Measurements from ENCODE around the gene VAMP2.

The VAMP2 gene

DNA sequence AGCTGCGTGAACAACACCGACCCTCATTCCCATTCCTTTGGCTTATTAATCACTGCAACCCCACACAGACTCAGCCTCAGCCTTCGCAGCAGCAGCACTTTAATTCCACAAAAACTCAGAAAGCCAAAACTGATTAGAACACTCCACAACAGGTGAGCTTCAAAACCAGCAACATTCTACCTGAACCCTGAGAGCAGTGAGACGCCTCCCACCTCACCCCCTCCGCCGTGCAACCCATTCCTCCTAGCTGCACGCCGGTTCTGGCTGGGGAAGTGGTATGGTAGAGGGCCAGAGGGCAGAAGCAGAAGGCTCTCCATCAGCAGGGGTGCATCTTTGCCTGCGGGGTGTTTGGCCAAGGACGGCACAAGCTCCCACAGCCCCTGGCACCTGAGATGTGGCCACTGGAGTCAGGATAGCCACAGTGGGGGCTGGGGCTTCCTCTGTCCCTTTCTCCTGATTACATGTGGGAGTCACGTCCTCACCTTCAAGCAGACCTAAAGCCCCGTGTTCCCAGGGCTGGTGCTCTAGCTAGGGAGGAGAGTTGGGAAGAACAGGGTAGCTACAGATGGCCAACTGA is 25.6 kb upstream of the VAMP2 start:
- no peak for TF ChIP-seq ZNF70 (CRISPR knock-in tag; IDR thresholded peaks at IDR 0.05)
- no peak for TF ChIP-seq ARNTL (CRISPR knock-in tag; IDR thresholded peaks at IDR 0.05; ENCODE audit: borderline replicate concordance, low read depth)
- TF ChIP-seq ESRRG (CRISPR knock-in tag; IDR thresholded peaks at IDR 0.05): no peak
- TF ChIP-seq RARB (CRISPR knock-in tag; IDR thresholded peaks at IDR 0.05): no peak
- no peak for TF ChIP-seq TOX (CRISPR knock-in tag; IDR thresholded peaks at IDR 0.05; ENCODE audit: borderline replicate concordance)
- no peak for ATAC-seq

DNA sequence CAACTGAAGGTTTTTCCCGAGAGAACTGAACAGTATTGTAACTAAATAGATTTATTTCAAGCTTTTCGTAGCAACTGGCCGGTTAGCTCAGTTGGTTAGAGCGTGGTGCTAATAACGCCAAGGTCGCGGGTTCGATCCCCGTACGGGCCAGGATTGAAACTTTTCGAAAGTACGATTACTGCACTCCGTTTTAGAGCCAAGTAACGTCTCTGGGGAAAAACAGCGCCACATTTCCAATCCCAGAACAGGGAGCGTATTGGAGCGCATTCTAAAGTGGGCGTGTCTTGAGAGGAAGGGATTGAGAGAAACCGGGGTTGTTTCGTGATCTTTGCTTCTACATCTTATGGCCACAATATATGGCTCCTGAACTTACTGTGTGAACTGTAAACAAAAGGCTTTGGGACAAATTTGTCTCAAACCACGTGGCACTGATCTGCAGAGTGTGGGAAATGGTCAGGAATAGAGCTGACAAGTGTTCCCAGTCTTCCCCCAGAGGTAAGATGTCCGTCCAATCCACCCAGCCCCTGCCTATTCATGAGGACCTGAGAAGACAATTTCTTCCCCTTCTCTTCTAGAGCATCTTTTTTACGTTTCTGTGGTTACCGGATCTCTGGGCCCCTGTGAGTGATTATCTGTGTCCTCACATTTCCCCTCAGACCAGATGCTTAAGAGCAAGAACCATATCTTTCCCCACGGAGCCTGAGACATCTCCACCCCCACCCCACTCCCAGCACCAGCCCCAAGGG is 24.9 kb upstream of the VAMP2 start:
- no peak for TF ChIP-seq ZNF8 (CRISPR knock-in tag; IDR thresholded peaks at IDR 0.05)
- TF ChIP-seq GLIS3 (CRISPR knock-in tag; IDR thresholded peaks at IDR 0.05): 0 out of 2 replicates have a peak, but pooled peaks have one; percentile 23
- TF ChIP-seq, protein P1, sequence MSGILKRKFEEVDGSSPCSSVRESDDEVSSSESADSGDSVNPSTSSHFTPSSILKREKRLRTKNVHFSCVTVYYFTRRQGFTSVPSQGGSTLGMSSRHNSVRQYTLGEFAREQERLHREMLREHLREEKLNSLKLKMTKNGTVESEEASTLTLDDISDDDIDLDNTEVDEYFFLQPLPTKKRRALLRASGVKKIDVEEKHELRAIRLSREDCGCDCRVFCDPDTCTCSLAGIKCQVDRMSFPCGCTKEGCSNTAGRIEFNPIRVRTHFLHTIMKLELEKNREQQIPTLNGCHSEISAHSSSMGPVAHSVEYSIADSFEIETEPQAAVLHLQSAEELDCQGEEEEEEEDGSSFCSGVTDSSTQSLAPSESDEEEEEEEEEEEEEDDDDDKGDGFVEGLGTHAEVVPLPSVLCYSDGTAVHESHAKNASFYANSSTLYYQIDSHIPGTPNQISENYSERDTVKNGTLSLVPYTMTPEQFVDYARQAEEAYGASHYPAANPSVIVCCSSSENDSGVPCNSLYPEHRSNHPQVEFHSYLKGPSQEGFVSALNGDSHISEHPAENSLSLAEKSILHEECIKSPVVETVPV (CRISPR knock-in tag; IDR thresholded peaks at IDR 0.05): peak; percentile 37; the same call in 1 of the 2 replicates
- TF ChIP-seq ISL1 (CRISPR knock-in tag; IDR thresholded peaks at IDR 0.05): no peak
- no peak for TF ChIP-seq TOX (CRISPR knock-in tag; IDR thresholded peaks at IDR 0.05; ENCODE audit: borderline replicate concordance)
- TF ChIP-seq ZNF70 (CRISPR knock-in tag; IDR thresholded peaks at IDR 0.05): no peak
- TF ChIP-seq, protein P2, sequence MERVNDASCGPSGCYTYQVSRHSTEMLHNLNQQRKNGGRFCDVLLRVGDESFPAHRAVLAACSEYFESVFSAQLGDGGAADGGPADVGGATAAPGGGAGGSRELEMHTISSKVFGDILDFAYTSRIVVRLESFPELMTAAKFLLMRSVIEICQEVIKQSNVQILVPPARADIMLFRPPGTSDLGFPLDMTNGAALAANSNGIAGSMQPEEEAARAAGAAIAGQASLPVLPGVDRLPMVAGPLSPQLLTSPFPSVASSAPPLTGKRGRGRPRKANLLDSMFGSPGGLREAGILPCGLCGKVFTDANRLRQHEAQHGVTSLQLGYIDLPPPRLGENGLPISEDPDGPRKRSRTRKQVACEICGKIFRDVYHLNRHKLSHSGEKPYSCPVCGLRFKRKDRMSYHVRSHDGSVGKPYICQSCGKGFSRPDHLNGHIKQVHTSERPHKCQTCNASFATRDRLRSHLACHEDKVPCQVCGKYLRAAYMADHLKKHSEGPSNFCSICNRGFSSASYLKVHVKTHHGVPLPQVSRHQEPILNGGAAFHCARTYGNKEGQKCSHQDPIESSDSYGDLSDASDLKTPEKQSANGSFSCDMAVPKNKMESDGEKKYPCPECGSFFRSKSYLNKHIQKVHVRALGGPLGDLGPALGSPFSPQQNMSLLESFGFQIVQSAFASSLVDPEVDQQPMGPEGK (CRISPR knock-in tag; IDR thresholded peaks at IDR 0.05; ENCODE audit: borderline replicate concordance): peak; percentile 69; the same call in 1 of the 2 replicates
- TF ChIP-seq, protein P3, sequence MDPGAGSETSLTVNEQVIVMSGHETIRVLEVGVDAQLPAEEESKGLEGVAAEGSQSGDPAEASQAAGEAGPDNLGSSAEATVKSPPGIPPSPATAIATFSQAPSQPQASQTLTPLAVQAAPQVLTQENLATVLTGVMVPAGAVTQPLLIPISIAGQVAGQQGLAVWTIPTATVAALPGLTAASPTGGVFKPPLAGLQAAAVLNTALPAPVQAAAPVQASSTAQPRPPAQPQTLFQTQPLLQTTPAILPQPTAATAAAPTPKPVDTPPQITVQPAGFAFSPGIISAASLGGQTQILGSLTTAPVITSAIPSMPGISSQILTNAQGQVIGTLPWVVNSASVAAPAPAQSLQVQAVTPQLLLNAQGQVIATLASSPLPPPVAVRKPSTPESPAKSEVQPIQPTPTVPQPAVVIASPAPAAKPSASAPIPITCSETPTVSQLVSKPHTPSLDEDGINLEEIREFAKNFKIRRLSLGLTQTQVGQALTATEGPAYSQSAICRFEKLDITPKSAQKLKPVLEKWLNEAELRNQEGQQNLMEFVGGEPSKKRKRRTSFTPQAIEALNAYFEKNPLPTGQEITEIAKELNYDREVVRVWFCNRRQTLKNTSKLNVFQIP (CRISPR knock-in tag; IDR thresholded peaks at IDR 0.05; ENCODE audit: borderline replicate concordance, low read depth): 0 out of 2 replicates have a peak, but pooled peaks have one; percentile 16
- TF ChIP-seq SNAI2 (CRISPR knock-in tag; IDR thresholded peaks at IDR 0.05): no peak
- TF ChIP-seq ZFP3 (CRISPR knock-in tag; IDR thresholded peaks at IDR 0.05): no peak
- no peak for TF ChIP-seq ZC3H10 (CRISPR knock-in tag; IDR thresholded peaks at IDR 0.05)
- TF ChIP-seq ESRRG (CRISPR knock-in tag; IDR thresholded peaks at IDR 0.05): peak; percentile 88
- no peak for TF ChIP-seq RARB (CRISPR knock-in tag; IDR thresholded peaks at IDR 0.05)
- TF ChIP-seq PPARA (CRISPR knock-in tag; IDR thresholded peaks at IDR 0.05; ENCODE audit: borderline replicate concordance): no peak
- no peak for TF ChIP-seq ZNF565 (CRISPR knock-in tag; conservative IDR thresholded peaks at IDR 0.05; ENCODE audit: low read depth)
- ATAC-seq: peak; percentile 66

DNA sequence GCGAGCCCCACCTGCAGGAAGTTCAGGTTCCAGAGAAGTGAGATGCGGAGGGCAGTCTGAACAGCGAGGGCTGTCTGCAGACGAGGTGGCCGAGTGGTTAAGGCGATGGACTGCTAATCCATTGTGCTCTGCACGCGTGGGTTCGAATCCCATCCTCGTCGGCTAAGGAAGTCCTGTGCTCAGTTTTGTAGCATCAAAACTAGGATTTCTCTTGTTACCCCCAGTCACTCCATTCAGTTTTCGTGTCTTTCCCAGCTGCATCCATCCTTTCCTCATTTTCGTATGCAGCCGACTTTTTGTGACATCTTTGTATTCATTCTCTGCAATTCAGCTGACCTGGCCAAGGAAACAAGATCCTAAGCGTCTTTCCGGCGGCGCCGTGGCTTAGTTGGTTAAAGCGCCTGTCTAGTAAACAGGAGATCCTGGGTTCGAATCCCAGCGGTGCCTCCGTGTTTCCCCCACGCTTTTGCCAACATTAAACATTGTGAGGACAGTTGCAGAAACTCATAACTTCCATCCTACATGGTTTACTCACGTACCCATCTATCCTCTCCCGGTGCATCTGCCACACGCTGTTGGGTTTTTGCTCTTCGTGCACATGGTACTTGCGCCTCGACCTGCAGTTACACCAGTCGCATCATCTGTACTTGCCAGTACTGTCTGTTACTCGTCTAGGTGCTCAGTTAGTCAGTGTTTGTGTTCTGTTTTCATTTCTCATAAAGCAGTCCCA is 24.2 kb upstream of the VAMP2 start:
- peak; percentile 47 for ATAC-seq
- TF ChIP-seq ZNF70 (CRISPR knock-in tag; IDR thresholded peaks at IDR 0.05) (no peak), ZFP30 (CRISPR knock-in tag; IDR thresholded peaks at IDR 0.05) (no peak), ESRRG (CRISPR knock-in tag; IDR thresholded peaks at IDR 0.05) (no peak), OSR1 (CRISPR knock-in tag; IDR thresholded peaks at IDR 0.05) (no peak), RARB (CRISPR knock-in tag; IDR thresholded peaks at IDR 0.05) (no peak), CSDC2 (CRISPR knock-in tag; IDR thresholded peaks at IDR 0.05) (no peak), BACH2 (CRISPR knock-in tag; IDR thresholded peaks at IDR 0.05; ENCODE audit: borderline replicate concordance) (no peak), TOX (CRISPR knock-in tag; IDR thresholded peaks at IDR 0.05; ENCODE audit: borderline replicate concordance) (no peak), ZFP3 (CRISPR knock-in tag; IDR thresholded peaks at IDR 0.05) (no peak), PPARA (CRISPR knock-in tag; IDR thresholded peaks at IDR 0.05; ENCODE audit: borderline replicate concordance) (no peak)
- TF ChIP-seq, protein P4, sequence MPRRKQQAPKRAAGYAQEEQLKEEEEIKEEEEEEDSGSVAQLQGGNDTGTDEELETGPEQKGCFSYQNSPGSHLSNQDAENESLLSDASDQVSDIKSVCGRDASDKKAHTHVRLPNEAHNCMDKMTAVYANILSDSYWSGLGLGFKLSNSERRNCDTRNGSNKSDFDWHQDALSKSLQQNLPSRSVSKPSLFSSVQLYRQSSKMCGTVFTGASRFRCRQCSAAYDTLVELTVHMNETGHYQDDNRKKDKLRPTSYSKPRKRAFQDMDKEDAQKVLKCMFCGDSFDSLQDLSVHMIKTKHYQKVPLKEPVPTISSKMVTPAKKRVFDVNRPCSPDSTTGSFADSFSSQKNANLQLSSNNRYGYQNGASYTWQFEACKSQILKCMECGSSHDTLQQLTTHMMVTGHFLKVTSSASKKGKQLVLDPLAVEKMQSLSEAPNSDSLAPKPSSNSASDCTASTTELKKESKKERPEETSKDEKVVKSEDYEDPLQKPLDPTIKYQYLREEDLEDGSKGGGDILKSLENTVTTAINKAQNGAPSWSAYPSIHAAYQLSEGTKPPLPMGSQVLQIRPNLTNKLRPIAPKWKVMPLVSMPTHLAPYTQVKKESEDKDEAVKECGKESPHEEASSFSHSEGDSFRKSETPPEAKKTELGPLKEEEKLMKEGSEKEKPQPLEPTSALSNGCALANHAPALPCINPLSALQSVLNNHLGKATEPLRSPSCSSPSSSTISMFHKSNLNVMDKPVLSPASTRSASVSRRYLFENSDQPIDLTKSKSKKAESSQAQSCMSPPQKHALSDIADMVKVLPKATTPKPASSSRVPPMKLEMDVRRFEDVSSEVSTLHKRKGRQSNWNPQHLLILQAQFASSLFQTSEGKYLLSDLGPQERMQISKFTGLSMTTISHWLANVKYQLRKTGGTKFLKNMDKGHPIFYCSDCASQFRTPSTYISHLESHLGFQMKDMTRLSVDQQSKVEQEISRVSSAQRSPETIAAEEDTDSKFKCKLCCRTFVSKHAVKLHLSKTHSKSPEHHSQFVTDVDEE (CRISPR knock-in tag; IDR thresholded peaks at IDR 0.05): no peak
- TF ChIP-seq, protein P3 (CRISPR knock-in tag; IDR thresholded peaks at IDR 0.05; ENCODE audit: borderline replicate concordance, low read depth): no peak
- TF ChIP-seq, protein P5, sequence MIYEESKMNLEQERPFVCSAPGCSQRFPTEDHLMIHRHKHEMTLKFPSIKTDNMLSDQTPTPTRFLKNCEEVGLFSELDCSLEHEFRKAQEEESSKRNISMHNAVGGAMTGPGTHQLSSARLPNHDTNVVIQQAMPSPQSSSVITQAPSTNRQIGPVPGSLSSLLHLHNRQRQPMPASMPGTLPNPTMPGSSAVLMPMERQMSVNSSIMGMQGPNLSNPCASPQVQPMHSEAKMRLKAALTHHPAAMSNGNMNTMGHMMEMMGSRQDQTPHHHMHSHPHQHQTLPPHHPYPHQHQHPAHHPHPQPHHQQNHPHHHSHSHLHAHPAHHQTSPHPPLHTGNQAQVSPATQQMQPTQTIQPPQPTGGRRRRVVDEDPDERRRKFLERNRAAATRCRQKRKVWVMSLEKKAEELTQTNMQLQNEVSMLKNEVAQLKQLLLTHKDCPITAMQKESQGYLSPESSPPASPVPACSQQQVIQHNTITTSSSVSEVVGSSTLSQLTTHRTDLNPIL (CRISPR knock-in tag; IDR thresholded peaks at IDR 0.05; ENCODE audit: low read depth): no peak
- TF ChIP-seq, protein P2 (CRISPR knock-in tag; IDR thresholded peaks at IDR 0.05; ENCODE audit: borderline replicate concordance): no peak

Data from SK-N-SH treated with all-trans-retinoic acid at 6 μM for 48 hours (cell line).